ENCODE results near the gene GRIN2A. TPM values are rescaled to one million over a fixed set of nuclear protein-coding genes. Genes with fewer than 3 reads are reported as not detected.

The GRIN2A gene
- total and polyA plus RNA-seq, 2 of the 8 experiments (the other 6 are each of a cell fraction or from before 2014, with no cell fraction given), result 0.18 to 1.8 TPM

- no peak overlapping the region for H3K4me2 ChIP-seq (ENCODE audit: insufficient read depth in 1 of 2, low read depth in 2 of 2, low read length in 2 of 2)
- no peak overlapping the region for H2AFZ ChIP-seq (ENCODE audit: low read length)
- no peak overlapping the region for H4K5ac ChIP-seq (ENCODE audit: insufficient read length, low read depth, low read length)
- H3K9me3 ChIP-seq (ENCODE audit: insufficient read depth in 2 of 2, low read depth in 1 of 2, low read length in 1 of 2), result no peaks in the 10 kb centered on the region
- H3K9ac ChIP-seq (replicated peaks in 1 of 4; ENCODE audit: extremely low read depth in 1 of 4, low read depth in 3 of 4, low read length in 3 of 4), result no peak overlapping the region
- H3K79me2 ChIP-seq (ENCODE audit: control insufficient read depth in 1 of 2, insufficient read depth in 2 of 2, low read length in 2 of 2), result no peaks in the 10 kb centered on the region
- peaks cover 0 to 2% of the 10 kb centered on the region in 2 experiments for H4K20me1 ChIP-seq (replicated peaks in 1 of 2; ENCODE audit: control insufficient read depth in 1 of 2, insufficient read depth in 2 of 2, low read length in 2 of 2)
- H3K4me1 ChIP-seq (replicated peaks in 1 of 4; ENCODE audit: control insufficient read depth in 3 of 4, insufficient read depth in 4 of 4, low read length in 3 of 4), result peaks cover 0 to 4% (median 0%) of the 10 kb centered on the region in 4 experiments; a peak in 2 of 7 replicates
- H2BK20ac ChIP-seq (ENCODE audit: low read length), result no peak overlapping the region
- no peak overlapping the region for H3K27ac ChIP-seq (ENCODE audit: low read depth, low read length)
- H3K4ac ChIP-seq (replicated peaks; ENCODE audit: insufficient read length, low read depth, low read length), result no peak overlapping the region
- no peaks in the 10 kb centered on the region for H3K23me2 ChIP-seq (ENCODE audit: low read depth, low read length)
- H3K79me1 ChIP-seq (ENCODE audit: low read depth, low read length), result no peaks in the 10 kb centered on the region
- CTCF ChIA-PET (ENCODE audit: partially characterized antibody), result interaction anchor here (0.6 to 2.1 kb wide), 3 partner anchors 9 to 649 kb away, joined by 3 to 6 read pairs (median 5); no protein-coding TSS in a partner anchor
- WGBS, 2 experiments (ENCODE audit: extremely low coverage in 1 of 2, insufficient coverage in 1 of 2, insufficient read length in 1 of 2, insufficient replicate concordance in 2 of 2, low coverage in 1 of 2, low lambda C conversion rate in 2 of 2, missing lambda C conversion rate in 1 of 2), result 67% methylated on average over 4 of the region's 4 CpGs; no CpG with 5 or more reads in 1 of the 2 experiments
- DNase-seq (ENCODE audit: low read depth in 1 of 2, low spot score in 2 of 2) (no peak), FAIRE-seq (no peak)
- no peak overlapping the region for H3K23ac ChIP-seq (ENCODE audit: insufficient read length)
- H3K56ac ChIP-seq (replicated peaks; ENCODE audit: insufficient read length, low read depth, low read length), result no peak overlapping the region
- POLR2A ChIA-PET (ENCODE audit: partially characterized antibody), result interaction anchor here (0.6 kb wide), 1 partner anchor 86 kb away, joined by 3 read pairs; no protein-coding TSS in a partner anchor
- no peak overlapping the region for H2BK15ac ChIP-seq (ENCODE audit: low read length)
- H2BK120ac ChIP-seq (replicated peaks; ENCODE audit: low read depth, low read length), result no peak overlapping the region
- H4K8ac ChIP-seq (ENCODE audit: extremely low read depth, insufficient read depth, low read length), result no peak overlapping the region
- H4K91ac ChIP-seq (replicated peaks; ENCODE audit: insufficient read length, low read length), result no peak overlapping the region
- no peak overlapping the region for H3K4me3 ChIP-seq (ENCODE audit: extremely low read depth in 1 of 4, insufficient read depth in 2 of 4, low read depth in 3 of 4, low read length in 4 of 4)
- no peak overlapping the region for H2BK5ac ChIP-seq (ENCODE audit: low read depth, low read length)
- TF ChIP-seq KDM1A (IDR thresholded peaks at IDR 0.05; ENCODE audit: borderline replicate concordance, low read length) (no peak), CREB1 (IDR thresholded peaks at IDR 0.05) (no peak), SP4 (IDR thresholded peaks at IDR 0.05; ENCODE audit: low read length) (no peak), BACH1 (IDR thresholded peaks at IDR 0.05; ENCODE audit: low read length) (no peak), HDAC2 (IDR thresholded peaks at IDR 0.05; ENCODE audit: borderline replicate concordance in 1 of 2, low read depth in 2 of 2, low read length in 2 of 2) (no peak), POU5F1 (IDR thresholded peaks at IDR 0.05; ENCODE audit: low read depth, low read length) (no peak), YY1 (IDR thresholded peaks at IDR 0.05; ENCODE audit: low read depth, low read length) (no peak), RFX5 (IDR thresholded peaks at IDR 0.05; ENCODE audit: borderline replicate concordance, low read depth, low read length) (no peak), PHF8 (conservative IDR thresholded peaks at IDR 0.05; ENCODE audit: low read depth, low read length) (no peak), TBP (IDR thresholded peaks at IDR 0.05; ENCODE audit: low read depth, low read length) (no peak)
- H2AK5ac ChIP-seq (ENCODE audit: low read depth, low read length), result no peak overlapping the region
- H3K14ac ChIP-seq (ENCODE audit: insufficient read length), result no peak overlapping the region
- no peak overlapping the region for H2BK12ac ChIP-seq (ENCODE audit: low read depth, low read length)
- H3K18ac ChIP-seq (ENCODE audit: extremely low read depth, low read length), result no peak overlapping the region
- no peaks in the 10 kb centered on the region for H3K27me3 ChIP-seq (replicated peaks in 1 of 4; ENCODE audit: control insufficient read depth in 3 of 4, extremely low read depth in 1 of 4, insufficient read depth in 3 of 4, low read length in 3 of 4)
- H3K36me3 ChIP-seq (ENCODE audit: control insufficient read depth in 2 of 4, insufficient read depth in 4 of 4, low read length in 3 of 4), result no peaks in the 10 kb centered on the region
Observed at GRCh38 chr16:10171221-10171620, 11.0 kb downstream of the GRIN2A start.
